ENCODE data around the gene ARHGAP15.

ARHGAP15 gene

DNA sequence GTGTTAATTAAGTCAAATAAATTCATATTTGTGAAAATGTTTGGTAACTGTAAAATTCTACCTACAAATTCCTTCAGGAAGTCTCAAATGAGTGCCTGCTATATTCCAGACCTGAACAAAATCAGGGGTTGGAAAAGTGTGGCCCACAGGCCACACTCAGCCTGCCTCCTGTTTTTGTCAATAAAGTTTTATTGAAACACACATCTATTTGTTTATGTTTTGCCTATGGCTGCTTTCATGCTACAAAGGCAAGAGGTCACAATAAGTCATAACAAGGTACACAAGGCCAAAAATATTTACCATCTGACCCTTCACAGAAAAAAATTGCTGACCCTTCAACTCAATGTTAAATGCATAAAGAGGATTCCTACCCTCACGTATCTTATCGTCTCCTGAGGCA, 581.7 kb downstream of the ARHGAP15 start:
- peaks cover 41% of the 10 kb centered on the region for H3K36me3 ChIP-seq
- H3K9me3 ChIP-seq: peaks cover 28% of the 10 kb centered on the region
- H4K20me1 ChIP-seq: no peaks in the 10 kb centered on the region
- H3K9ac ChIP-seq: no peak overlapping the region
- no peak overlapping the region for H3K4me3 ChIP-seq
- H3K27ac ChIP-seq: no peak overlapping the region
- no peak overlapping the region for H3K4me2 ChIP-seq
- no peaks in the 10 kb centered on the region for H3K4me1 ChIP-seq
- TF ChIP-seq Cebpa-rat (IDR thresholded peaks at IDR 0.05): no peak
- H3K27me3 ChIP-seq: no peaks in the 10 kb centered on the region

DNA sequence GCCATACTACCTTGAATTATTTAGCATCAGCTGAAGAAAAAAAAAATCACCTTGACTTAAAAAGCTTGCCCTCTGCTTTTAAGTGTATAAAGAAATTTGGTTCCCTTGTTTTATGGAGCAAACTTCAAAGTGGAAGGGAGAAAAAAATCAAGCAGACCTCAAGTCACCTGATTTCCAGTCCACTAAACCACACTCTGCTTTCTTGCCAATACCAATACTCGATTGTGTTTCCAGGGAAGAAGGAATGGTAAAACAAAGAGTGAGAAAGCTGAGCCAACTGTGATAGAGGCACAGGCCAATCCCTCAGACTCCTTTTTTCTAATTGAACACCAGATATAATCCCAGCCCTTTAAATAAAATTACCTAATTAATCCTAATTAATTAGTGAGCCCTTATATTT, 587.3 kb downstream of the ARHGAP15 start:
- no peak for TF ChIP-seq Cebpa-rat (IDR thresholded peaks at IDR 0.05)
- H3K36me3 ChIP-seq: peaks cover 21% of the 10 kb centered on the region; the same call in 1 of the 2 replicates
- H3K27ac ChIP-seq: no peak overlapping the region

GRCh38 chr2:143717053-143717452, 587.8 kb downstream of the ARHGAP15 start:
- no peak overlapping the region for H3K4me3 ChIP-seq
- no peak overlapping the region for H3K4me2 ChIP-seq

More for the DNA sequence above, 587.3 kb downstream of the ARHGAP15 start:
- Histone ChIP-seq H3K4me2 (no peak overlapping the region), H3K4me1 (no peaks in the 10 kb centered on the region), H3K4me3 (no peak overlapping the region), H3K27me3 (no peaks in the 10 kb centered on the region), H3K9me3 (peaks cover 20% of the 10 kb centered on the region), H3K9ac (no peak overlapping the region), H4K20me1 (no peaks in the 10 kb centered on the region)

GRCh38 chr2:143717536-143718168, 588.4 kb downstream of the ARHGAP15 start:
- Histone ChIP-seq H3K9ac (no peak overlapping the region), H3K4me2 (no peak overlapping the region), H3K27me3 (no peaks in the 10 kb centered on the region), H4K20me1 (no peaks in the 10 kb centered on the region), H3K36me3 (peaks cover 12% of the 10 kb centered on the region; the same call in 1 of the 2 replicates), H3K4me3 (no peak overlapping the region), H3K4me1 (no peaks in the 10 kb centered on the region), H3K9me3 (peaks cover 12% of the 10 kb centered on the region), H3K27ac (no peak overlapping the region)
- TF ChIP-seq Cebpa-rat (IDR thresholded peaks at IDR 0.05): no peak

More at GRCh38 chr2:143717053-143717452, 587.8 kb downstream of the ARHGAP15 start:
- Histone ChIP-seq H4K20me1 (no peaks in the 10 kb centered on the region), H3K27ac (no peak overlapping the region), H3K36me3 (peaks cover 16% of the 10 kb centered on the region; the same call in 1 of the 2 replicates), H3K4me1 (no peaks in the 10 kb centered on the region), H3K27me3 (no peaks in the 10 kb centered on the region), H3K9ac (no peak overlapping the region), H3K9me3 (peaks cover 16% of the 10 kb centered on the region)
- TF ChIP-seq Cebpa-rat (IDR thresholded peaks at IDR 0.05): no peak

- H3K4me2 ChIP-seq: no peak overlapping the region
- TF ChIP-seq Cebpa-rat (IDR thresholded peaks at IDR 0.05): no peak
- H3K36me3 ChIP-seq: peaks cover 5% of the 10 kb centered on the region; the same call in 1 of the 2 replicates
- no peak overlapping the region for H3K4me3 ChIP-seq
- H3K9ac ChIP-seq: no peak overlapping the region
- peaks cover 5% of the 10 kb centered on the region; the same call in 1 of the 2 replicates for H3K9me3 ChIP-seq
- no peaks in the 10 kb centered on the region for H3K27me3 ChIP-seq
- no peaks in the 10 kb centered on the region for H4K20me1 ChIP-seq
- H3K4me1 ChIP-seq: no peaks in the 10 kb centered on the region
- no peak overlapping the region for H3K27ac ChIP-seq
Observed at GRCh38 chr2:143718745-143719144, 589.5 kb downstream of the ARHGAP15 start.

- Histone ChIP-seq H3K9ac (no peak overlapping the region), H3K27me3 (no peaks in the 10 kb centered on the region), H3K4me2 (no peak overlapping the region), H4K20me1 (no peaks in the 10 kb centered on the region), H3K36me3 (no peaks in the 10 kb centered on the region), H3K4me1 (no peaks in the 10 kb centered on the region), H3K4me3 (no peak overlapping the region), H3K27ac (no peak overlapping the region), H3K9me3 (0 out of 2 replicates have a peak, but pooled peaks cover under 1% of the 10 kb centered on the region)
- TF ChIP-seq Cebpa-rat (IDR thresholded peaks at IDR 0.05): no peak
Observed at GRCh38 chr2:143719406-143719805, 590.2 kb downstream of the ARHGAP15 start.

DNA sequence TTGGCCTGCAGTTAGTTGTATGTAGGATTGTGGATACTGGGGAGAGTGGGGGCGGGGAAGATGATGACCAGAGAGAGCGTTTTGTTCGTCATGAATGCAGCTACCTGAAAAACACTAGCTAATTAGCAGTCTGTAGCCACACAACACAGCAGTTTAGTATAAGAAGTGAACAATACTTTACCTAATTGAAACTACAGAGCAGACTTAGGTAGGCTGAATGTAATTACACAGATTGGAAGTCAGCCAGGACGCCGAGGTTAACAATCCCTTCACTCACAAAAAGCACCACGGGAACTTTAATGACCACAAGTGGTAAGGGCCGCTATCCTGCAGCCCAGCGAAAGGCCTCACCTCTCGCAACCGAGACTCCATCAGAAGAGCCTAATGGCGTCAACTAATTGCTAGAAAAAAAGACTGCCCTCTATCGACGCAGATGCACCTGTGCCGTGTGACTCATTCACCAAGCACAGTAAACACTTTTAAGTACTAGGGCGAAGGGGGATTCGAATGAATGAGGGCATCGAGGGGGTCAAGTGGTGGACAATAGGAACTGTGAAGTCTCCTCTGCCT, 591.0 kb downstream of the ARHGAP15 start:
- Histone ChIP-seq H3K27ac (no peak overlapping the region), H3K4me3 (no peak overlapping the region), H3K27me3 (no peaks in the 10 kb centered on the region), H4K20me1 (no peaks in the 10 kb centered on the region), H3K4me2 (no peak overlapping the region), H3K9ac (no peak overlapping the region), H3K36me3 (no peaks in the 10 kb centered on the region), H3K9me3 (no peaks in the 10 kb centered on the region), H3K4me1 (no peaks in the 10 kb centered on the region)
- TF ChIP-seq Cebpa-rat (IDR thresholded peaks at IDR 0.05): no peak

GRCh38 chr2:143725400-143725799, 596.2 kb downstream of the ARHGAP15 start:
- Histone ChIP-seq H3K4me1 (no peaks in the 10 kb centered on the region), H3K36me3 (no peaks in the 10 kb centered on the region), H3K27ac (no peak overlapping the region), H3K4me2 (no peak overlapping the region), H4K20me1 (no peaks in the 10 kb centered on the region), H3K9me3 (no peaks in the 10 kb centered on the region), H3K27me3 (no peaks in the 10 kb centered on the region), H3K4me3 (no peak overlapping the region), H3K9ac (no peak overlapping the region)
- TF ChIP-seq Cebpa-rat (IDR thresholded peaks at IDR 0.05): no peak

- Histone ChIP-seq H3K36me3 (no peaks in the 10 kb centered on the region), H4K20me1 (no peaks in the 10 kb centered on the region), H3K27ac (no peak overlapping the region), H3K9ac (no peak overlapping the region), H3K4me3 (no peak overlapping the region), H3K9me3 (no peaks in the 10 kb centered on the region), H3K4me2 (no peak overlapping the region), H3K4me1 (no peaks in the 10 kb centered on the region), H3K27me3 (no peaks in the 10 kb centered on the region)
- TF ChIP-seq Cebpa-rat (IDR thresholded peaks at IDR 0.05): no peak
Observed at GRCh38 chr2:143726151-143726845, 597.1 kb downstream of the ARHGAP15 start.

DNA sequence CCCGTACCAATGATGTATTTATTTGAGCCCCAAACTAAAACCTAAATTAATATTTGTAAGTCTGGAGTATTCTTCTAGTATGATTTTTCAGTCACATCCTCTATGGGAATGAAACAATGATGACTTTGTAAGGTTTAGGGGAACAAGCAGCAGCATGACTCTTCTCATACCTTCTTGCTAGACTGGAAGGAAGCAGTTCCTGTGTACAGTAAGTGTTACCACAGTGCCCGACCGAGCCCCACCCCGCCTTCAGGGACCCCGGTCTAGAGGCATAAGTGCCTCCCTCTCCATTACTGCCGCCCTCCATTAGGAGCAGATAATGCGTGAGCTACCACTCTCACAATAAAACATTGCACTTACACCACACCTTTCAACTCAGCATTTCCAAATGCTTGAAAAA, 599.3 kb downstream of the ARHGAP15 start:
- Histone ChIP-seq H3K9ac (no peak overlapping the region), H3K36me3 (no peaks in the 10 kb centered on the region), H3K4me2 (no peak overlapping the region), H3K27me3 (no peaks in the 10 kb centered on the region), H3K27ac (no peak overlapping the region), H3K9me3 (no peaks in the 10 kb centered on the region), H3K4me3 (no peak overlapping the region), H3K4me1 (no peaks in the 10 kb centered on the region), H4K20me1 (no peaks in the 10 kb centered on the region)
- no peak for TF ChIP-seq Cebpa-rat (IDR thresholded peaks at IDR 0.05)

Data from BLaER1 (cell line).